Activated T-helper 1 cell treated with anti-CD3 and anti-CD28 coated beads, Interleukin-2, amount 50 U/mL, for 16 hours (primary cell): ENCODE measurements around the gene PAF1.

Source experiments
- DNase-seq, 2 donors: peaks; one replicate each; pipeline ENCODE4 v3.0.0-alpha.2; 2020; ENCODE audit warnings: low read depth in 1 of 2, low spot score in 1 of 2

The PAF1 gene

DNA sequence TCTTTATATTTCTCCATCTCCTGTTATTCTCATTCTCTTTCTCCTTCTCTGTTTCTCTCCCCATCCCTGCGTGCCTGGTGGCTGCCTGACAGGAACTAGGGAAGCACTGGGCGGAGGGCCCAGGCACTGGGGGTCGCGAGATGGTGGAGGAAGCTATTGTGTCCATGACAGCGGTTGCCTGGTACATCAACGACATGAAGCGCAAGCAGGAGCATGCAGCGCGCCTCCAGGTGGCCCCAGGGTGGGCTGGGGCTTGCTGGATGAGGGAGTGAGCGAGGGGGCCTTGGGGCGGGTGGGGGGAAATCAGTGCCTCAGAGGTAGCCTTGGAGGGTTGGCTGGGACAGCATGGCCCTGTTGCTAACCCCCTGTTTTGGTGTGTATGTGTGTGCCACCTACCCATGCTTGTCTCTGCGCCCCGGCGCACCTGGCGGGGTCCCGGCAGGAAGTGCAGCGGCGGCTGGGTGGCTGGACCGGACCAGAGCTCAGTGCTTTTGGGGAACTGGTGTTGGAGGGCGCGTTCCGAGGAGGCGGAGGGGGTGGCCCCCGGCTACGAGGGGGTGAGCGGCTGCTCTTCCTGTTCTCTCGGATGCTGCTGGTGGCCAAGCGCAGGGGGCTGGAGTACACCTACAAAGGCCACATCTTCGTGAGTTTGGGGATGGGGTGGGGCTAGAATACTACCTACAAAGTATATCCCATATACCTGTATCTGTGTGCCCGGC, 26.7 kb upstream of the PAF1 start:
- no peak for DNase-seq

DNA sequence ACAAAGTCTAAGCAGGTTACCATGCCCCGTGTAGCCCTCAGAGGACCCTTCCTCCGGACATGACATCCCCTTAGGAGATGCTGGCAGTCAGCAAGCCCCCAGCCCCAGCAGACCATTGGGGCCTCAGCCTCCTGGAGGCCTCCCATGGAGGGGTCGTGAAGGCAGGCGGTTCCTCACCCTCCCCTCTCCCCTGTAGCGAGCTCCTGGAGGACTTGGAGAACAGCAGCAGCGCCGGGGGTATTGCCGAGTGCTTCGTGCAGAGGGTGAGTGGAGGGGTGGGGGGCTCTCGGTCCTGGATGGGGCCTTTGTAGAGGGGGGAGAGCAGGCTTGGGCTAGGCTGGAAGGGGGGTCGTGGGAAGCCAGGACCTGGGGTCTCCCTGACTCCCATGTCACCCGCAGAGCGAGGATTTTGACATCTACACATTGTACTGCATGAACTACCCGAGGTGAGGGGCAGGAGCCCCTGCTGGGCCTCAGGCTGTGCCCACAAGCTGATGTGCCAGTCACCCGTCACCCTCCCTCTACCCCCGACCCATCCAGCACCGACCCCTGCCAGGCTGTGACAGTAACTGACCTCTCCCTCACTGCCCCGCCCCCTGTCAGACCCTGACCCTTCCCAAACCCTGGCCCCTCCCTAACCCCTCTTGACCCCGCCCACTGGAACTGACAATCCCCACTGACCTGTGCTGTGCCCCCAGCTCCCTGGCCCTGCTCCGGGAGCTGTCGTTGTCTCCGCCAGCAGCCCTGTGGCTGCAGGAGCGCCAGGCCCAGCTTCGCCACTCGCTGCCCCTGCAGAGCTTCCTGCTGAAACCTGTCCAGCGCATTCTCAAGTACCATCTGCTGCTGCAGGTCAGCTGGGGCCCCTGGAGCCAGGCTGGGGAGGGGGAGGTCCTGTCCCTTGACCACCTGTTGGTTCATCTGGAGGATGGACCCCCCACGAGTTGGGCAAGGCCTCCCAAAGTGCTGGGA, 25.5 kb upstream of the PAF1 start:
- no peak for DNase-seq

GRCh38 chr19:39415111-39416046, 24.5 kb upstream of the PAF1 start:
- DNase-seq = no peak

- DNase-seq = no peak
Observed at GRCh38 chr19:39413911-39414608, 23.2 kb upstream of the PAF1 start.

- DNase-seq = no peak
Observed at GRCh38 chr19:39413272-39413910, 22.5 kb upstream of the PAF1 start.

- DNase-seq = no peak
Observed at GRCh38 chr19:39412867-39413271, 22.0 kb upstream of the PAF1 start.

DNA sequence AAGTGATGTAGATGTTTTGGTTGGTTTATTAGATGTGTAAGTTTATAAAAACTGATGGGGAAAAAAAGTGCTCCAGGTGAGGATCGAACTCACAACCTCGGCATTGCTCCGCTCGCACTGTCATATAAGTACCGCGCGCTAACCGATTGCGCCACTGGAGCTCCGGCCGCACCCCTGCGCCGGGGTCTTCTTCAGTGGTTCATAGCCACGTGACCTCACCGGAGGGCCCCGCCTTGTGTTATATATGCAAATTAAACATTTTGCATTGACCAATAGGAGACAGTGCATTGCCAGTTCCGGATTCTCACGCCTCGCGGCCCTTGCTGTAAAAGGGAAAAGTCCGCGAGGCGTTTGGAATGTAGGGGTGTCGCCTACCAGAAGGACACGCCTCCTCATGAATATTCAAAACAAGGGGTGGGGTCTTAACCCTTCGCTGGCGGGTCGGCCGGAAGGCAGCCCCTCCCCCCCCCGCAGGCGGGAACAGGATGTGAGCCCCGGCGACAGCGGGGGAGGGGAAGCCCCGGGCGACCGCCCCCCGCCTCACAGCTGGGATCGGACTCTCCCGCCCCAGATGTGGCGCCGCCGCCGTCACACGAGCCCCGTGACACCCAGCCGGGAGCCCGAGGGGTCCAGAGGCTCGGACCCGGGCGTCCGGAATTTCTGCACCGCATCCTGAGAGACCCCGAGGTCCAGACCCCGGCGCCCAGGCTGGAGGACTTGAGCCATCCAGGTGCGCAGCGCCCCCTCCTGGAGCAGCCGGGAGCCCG, 21.4 kb upstream of the PAF1 start, which contains the start of gene PLEKHG2:
Gene PLEKHG2, plus strand, starts transcription at position 570 of the 767 bp plus-strand sequence. CDS start 1,418 bp downstream, outside the sequence.
- peak; percentile 96 to 98 for DNase-seq

- peak; percentile 74 to 83 for DNase-seq
Observed at GRCh38 chr19:39411832-39412099, 20.9 kb upstream of the PAF1 start.

- DNase-seq = no peak
Observed at GRCh38 chr19:39411081-39411831, 20.4 kb upstream of the PAF1 start.

- no peak for DNase-seq
Observed at GRCh38 chr19:39410831-39411080, 19.9 kb upstream of the PAF1 start.

- peak in 1 of 2 donors; percentile 61 for DNase-seq
Observed at GRCh38 chr19:39410017-39410830, 19.3 kb upstream of the PAF1 start.

DNA sequence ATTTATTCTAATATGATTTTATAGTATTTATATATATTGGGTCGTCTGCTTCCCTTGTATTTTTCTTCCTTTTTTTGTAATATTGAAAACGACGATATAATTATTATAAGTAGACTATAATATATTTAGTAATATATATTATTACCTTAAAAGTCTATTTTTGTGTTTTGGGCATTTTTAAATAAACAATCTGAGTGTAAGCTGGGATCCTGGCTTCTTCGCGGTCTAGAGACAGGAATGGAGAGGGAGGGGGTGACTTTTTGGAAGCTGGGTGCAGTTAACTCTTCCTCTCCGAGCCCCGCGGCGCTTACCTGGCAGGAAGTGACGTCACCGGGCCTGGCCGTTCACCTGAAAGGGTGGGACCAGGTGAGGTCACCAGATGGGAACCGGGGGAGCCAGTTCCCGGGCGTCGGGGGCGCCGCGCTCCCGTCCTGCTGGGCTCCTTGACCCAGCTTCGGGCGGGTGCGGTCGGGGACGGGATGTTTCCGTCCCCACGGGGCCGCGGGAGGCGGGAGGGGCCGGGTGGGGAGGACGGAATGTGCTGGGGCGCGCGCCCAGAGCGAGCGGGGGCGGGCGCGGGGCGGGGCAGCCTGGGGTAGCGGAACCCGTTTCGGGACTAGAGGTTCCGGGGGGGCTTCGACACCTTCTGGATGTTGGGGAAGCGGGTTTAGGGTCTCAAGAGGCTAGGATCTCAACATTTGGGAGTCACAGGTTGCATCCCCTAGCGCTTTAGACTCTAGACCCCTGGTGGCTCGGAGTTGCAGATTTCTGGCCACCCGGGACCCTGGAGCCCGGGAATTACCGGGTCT, 18.5 kb upstream of the PAF1 start:
- DNase-seq = peak; percentile 63 to 67

- DNase-seq = no peak
Observed at GRCh38 chr19:39408392-39409207, 17.7 kb upstream of the PAF1 start.

- peak; percentile 48 to 58 for DNase-seq
Observed at GRCh38 chr19:39407660-39408391, 16.9 kb upstream of the PAF1 start.

DNA sequence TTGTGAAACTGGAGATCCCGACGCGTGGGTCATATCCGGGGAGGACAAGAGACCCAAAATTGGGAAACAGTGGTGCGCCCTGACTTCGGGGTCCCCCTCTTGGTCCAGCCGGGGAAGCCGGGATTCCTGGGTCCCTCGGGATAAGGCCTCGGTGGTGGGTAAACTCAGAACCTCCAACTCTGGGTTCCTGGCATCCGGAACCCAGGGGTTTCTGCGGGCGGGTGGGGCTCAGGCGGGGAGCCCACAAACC, 16.4 kb upstream of the PAF1 start:
- DNase-seq = no peak
